Right ventricle myocardium superior (tissue), 1 donor: ENCODE data around the gene DEDD2. TPM values are rescaled to one million over a fixed set of nuclear protein-coding genes. Genes with fewer than 3 reads are reported as not detected.
A peak's percentile ranks its signal among the peaks of the same experiment; 100 is the strongest.

Experiments
- ATAC-seq: fragments of 200-7000 bp; cut with Tn5 transposase; one replicate; pipeline ENCODE4 v1.9.1; 2020; ENCODE audit warnings: mild to moderate bottlenecking; ENCODE audit not compliant: poor library complexity
- DNase-seq: peaks from one replicate; pipeline ENCODE4 v3.0.0-alpha.2; 2020
- intact Hi-C: fragments of 100-400 bp; cut with DNase I; formaldehyde crosslinking; loops from one replicate; pipeline ENCODE4 v1.11.2; 2022
- total RNA-seq: library from RNA; stranded (reverse); fragmentation: NEBNext Ultra II Directional; extraction: Animal tissue kit (Norgen Biotek cat#: 25700); gene quantifications from one replicate; pipeline ENCODE4 v1.2.1, GENCODE V29; 2021
- donor health status: DM: no; HTN: yes; CAD: no; lungs with severe emphysema.

The DEDD2 gene
- total RNA-seq, 1 donor from 2014 or later = 14.8 TPM

DNA sequence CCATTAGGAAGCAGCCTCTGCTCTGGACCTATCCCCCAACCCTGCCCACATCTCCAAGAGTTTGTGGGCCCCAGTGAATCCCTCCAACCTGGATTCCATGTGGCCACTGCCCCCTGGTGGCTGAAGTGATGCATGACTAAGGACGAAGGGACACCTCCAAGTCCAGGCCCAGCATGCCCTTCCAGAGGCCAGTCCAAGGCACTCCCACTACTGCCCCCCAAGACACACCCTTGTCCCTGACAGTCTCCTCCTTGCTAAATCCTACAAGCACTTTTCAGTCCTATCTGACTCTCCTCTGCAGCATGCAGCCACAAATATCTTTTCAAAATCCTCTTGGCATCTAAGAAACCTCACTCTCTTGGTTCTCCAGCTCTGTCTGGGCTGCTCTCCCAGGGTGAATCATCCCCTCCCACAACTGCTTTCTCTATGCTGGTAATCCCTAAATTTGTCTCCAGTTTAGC lies 33.0 kb downstream of the DEDD2 start:
- ATAC-seq (peak; percentile 76), DNase-seq (peak; percentile 82)
- intact Hi-C loops = loop anchor here (2.0 kb wide), 1 partner anchor 52 kb away; the partner anchor contains the start of gene POU2F2

DNA sequence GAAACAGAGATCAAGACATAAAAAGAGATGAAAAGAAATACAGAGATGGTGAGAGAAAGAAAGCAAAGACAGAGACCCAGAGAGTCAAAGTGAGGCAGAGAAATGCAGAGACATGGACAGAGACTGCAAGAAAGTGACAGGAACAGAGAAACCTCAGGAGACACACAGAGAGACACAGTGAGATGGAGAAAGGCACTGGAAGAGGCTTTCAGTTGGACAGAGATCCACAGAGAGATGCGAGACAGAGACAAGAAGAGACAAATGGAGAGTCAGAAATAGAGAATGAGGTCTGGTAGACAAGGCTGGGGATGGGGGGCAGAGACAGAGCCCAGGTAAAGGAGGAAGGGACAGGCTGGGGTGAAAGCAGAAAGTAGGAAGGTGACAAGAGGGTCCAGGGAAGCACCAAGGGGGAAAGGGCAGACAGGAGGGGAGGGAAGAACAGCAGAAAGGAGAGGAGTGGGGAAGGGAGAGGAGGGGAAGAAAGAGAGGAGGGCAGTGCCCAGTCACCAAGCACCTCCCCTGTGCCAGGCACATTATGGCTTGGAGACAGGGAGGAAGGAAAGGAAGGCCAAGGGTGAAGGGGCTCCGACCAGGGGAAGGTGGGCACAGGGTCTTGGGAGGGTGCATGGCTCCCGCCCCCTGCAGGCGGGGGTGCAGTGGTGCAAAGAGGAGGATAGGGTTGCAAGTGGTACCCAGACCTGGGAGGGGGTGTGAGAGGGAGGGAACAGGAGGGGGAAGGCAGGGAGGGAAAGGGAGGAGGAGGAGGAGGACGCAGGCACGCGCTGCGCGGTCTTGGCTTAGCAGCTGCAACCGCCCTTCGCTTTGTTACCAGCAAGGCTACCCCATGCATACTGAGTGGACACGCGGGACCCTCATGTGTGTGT lies 38.4 kb downstream of the DEDD2 start:
- no peak for ATAC-seq
- intact Hi-C loops = no loop called here
- DNase-seq = no peak

DNA sequence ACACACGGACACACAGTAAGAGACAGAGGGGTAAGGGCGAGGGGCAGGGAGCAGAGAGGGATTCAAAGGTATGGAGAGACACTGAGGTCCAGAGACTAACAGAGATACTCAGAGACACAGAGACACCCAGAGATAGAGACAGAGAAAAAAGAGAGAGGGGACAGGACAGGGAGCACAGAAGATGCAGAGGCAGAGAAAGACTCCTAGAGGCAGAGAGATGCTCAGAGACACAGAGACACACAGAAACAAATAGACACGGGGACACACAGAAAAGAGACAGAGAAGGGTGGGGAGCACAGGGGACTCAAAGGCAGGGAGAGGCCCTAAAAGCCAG lies 39.8 kb downstream of the DEDD2 start:
- intact Hi-C loops = no loop called here
- ATAC-seq (no peak), DNase-seq (no peak)

DNA sequence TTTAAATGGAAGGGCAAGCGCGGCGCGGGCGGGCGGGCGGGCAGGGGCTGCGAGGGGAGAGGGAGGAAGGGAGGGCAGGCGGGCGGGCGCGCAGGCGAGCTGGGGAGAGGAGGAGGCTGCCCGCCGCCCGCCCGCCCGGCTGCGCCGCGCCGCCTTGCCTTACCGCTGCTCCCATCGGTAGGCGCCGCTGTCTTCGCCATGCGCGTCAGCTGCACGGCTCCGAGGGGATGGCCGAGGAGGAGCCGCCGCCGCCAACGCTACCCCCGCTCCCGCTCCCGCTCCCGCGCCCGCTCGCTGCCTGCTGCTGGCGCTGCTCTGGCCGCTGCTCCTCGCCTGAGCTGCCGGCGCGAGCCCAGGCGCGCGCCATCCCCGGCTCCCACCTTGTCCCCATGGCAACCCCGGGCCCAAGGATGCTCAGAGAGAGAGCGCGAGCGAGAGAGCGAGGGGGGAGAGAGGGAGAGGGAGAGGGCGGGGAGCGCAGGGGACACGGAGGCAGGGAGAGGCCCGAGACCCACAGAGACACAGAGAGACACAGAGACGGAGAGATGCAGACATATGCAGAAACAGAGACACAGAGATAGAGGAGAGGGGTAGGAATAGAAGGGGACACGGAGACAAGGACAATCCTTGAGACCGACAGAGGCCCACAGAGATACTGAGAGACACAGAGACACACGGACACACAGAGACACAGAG lies 40.3 kb downstream of the DEDD2 start:
- intact Hi-C loops = no loop called here
- DNase-seq (peak; percentile 84), ATAC-seq (peak; percentile 98)

DNA sequence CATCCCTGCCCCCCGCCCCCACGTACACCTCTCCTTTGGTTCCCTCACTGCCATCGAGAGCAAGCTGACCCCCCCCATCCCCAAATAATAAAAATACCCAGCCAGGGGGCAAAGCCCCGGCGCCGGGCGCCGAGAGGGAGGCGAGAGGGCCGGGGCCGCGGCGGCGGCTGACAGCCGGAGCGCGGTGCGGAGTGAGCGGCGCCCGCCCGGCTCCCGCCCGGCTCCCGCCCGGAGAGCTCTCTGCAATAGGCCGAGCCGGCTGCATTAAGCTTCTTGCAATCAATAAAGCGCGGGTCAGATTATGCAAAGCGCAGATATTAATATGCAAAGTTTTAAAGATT lies 40.9 kb downstream of the DEDD2 start:
- ATAC-seq (peak; percentile 75), DNase-seq (no peak)
- intact Hi-C loops = no loop called here

DNA sequence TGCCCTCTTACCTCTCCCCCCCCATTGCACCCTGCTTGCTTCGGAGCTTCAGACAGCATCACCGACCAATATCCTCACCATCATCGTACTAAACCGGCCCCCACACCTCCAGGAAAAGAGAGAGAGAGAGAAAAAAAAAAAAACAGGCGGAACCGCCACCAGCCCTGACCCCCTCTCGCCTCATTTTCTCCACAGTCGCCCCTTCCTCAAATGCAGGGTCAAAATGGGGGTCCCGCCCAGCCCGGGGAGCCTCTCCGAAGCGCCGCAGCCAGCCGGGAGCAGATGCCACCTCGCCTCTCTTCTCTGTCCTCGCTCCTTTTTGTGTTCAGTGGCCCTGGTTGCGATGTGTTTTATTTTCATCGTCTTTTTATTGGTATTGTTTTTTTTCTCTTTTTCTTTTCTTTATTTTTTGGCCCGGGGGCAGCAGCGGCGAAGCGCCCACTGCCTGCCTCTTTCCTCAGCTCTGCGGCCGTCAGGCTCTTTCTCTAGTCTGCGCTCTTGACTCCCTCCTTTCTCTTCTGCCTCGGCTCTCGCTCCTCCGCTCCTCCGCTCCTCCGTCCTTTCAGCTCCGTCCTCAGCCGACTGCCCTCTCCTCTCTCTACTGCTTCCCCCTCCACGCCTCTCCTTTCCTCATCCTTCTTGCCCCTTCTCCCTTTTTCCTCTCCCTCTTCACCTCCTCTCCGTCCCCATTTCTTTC lies 41.4 kb downstream of the DEDD2 start:
- DNase-seq (no peak), ATAC-seq (peak; percentile 49)
- intact Hi-C loops = no loop called here

DNA sequence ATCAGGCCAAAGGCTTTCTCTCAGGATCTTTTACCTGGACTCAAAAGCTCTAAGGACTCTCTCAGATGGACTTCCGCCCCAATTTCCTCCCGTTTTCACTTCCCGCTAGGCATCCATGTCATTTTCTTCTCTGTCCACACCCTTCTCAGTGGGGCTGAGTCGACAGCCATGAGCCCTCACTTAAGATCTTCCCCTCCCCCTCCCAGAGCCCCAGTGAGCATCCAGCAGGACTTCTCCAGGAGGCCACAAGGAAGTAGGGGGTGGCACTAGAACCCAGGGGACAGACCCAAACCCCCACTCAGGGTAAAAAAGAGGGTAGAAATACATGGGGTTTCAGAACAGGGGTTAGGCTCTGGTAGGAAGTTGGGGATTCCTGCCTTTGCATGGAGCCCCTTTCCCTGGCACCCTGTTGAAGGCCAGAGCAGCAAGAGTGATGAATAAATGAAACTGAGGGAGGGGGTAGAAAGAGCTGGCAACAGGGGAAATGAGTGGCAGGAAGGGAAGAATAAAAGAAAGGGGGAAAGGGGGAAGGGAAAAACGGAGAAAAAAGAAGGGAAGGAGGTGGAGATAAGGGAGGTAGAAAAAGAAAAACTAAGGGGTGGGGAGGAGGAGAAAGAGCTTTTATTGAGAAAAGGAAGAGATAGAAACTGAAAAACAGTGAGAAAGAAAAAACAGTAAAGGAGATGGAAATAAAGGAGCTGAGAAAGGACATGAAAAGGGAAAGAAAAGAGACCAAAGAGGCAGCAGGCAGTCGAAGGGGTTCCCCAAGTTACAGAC lies 42.3 kb downstream of the DEDD2 start:
- no peak for DNase-seq
- no peak for ATAC-seq
- intact Hi-C loops = no loop called here

DNA sequence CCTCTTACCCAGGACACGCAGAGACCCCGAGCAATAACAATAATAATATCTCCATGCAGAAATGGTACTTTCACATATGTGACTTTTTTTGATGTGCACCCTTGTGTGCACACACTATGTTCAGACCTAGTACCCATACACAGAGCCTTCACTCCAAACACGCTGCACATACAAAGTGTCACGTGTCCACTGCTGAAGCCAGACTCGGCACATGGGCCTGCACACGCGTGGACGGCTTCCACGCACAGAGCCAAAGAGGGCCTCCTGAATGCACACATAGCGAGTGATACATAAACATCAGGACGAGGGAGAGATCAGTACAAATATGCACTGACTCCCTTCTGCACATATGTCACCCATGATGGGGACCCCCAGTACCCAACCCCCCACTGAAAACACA lies 43.3 kb downstream of the DEDD2 start:
- no peak for ATAC-seq
- DNase-seq = no peak
- intact Hi-C loops = no loop called here

DNA sequence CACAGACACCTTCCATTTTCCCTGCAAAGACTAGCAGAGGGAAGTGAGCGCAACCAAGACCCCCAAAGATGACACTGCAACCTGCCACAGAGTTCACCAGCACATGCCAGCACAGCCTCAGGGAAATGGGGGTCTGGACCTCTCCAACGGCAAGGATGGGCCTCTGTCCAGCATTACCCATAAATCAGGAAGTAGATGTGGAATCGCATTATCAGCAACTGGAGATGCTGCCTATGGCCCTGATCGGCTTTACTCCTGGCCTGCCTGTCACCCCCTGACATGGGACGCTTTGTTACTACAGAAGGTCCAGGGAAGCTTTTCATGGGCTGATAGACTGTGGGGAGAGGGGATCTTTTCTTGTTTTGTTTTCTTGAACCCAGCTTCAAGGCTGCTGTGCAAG lies 43.8 kb downstream of the DEDD2 start:
- no peak for DNase-seq
- no peak for ATAC-seq
- intact Hi-C loops = no loop called here

DNA sequence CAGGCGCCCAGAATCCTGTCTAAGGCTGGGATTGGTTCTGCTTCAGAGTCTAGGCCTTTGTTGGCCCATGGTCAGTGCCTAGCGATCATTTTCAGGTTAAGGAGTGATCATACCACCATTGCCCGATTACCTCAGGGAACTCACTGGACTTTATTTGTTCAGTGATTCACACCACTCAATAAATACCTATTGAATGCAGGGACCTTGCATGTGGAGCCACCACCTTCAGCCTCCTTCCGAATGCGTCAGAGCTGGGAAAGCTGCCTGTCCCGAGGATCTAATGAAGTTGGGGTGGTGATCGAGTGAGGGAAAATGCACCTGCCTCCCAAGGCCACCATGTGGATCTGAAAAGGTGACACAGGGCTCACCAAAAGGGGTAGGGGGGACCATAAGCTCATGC lies 45.2 kb downstream of the DEDD2 start:
- ATAC-seq = no peak
- intact Hi-C loops = no loop called here

DNA sequence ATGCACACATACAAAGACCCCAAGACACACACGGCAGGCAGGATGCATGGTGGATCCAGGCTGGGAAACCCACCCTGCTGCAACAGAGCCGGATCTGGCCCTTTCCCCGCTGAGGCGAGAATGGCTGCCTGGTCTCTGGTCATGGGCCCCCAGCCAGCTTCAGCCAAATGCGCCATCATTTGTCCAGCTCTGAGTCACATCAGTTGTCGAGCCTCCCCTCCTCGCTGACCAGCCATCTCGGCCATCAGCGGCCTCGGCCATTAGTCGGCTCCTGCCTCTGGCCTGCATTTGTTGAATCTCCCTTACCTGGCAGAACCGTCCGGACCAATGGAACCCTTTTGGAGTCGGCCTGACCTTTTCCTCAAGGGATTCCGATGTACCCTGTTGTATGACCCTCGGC lies 46.8 kb downstream of the DEDD2 start:
- no peak for DNase-seq
- intact Hi-C loops = no loop called here
- no peak for ATAC-seq

More for the DNA sequence above, 45.2 kb downstream of the DEDD2 start:
- no peak for DNase-seq

DNA sequence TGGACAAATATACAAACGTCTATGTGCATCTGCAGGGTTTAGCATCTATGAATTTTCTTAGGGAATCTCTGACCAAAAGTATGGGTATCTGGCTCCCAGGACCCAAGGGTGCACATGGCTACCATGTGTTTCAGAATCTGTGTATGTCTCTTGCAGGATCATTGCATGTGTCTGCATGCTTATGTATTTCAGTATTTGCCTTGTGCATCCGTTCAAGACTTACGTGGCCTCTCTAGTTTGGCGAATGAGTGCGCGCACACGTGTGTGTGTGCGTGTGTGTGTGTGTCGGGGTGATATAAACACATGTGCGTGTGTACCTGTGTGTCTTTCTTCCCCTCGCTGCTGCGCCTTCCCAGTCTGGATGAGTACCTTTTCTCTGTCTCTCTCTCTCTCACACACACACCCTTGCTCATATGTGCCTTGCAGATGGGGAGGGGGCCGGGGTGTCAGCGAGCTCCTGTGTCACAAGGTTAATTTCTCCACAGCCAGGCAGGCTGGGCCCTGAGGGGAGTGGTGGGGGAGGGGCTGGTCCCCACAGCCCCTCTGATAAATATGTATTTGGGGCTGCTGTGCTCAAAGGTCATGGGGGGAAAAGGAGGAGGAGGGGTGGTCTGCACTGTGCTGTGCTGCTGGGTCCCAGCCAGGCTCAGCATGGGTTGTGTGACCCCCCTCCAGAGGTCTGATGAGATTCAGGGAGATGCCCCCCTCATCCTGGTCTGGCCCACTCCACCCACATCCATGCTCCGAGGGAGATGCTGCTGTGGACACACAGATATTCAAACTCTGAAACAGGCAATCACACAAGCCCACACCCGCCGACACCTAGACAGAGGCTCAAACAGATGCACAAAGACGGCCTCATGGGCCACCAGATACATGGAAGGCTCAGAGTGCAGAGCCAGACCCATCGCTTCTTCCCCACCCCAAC lies 47.7 kb downstream of the DEDD2 start:
- intact Hi-C loops = no loop called here
- ATAC-seq (no peak), DNase-seq (no peak)

DNA sequence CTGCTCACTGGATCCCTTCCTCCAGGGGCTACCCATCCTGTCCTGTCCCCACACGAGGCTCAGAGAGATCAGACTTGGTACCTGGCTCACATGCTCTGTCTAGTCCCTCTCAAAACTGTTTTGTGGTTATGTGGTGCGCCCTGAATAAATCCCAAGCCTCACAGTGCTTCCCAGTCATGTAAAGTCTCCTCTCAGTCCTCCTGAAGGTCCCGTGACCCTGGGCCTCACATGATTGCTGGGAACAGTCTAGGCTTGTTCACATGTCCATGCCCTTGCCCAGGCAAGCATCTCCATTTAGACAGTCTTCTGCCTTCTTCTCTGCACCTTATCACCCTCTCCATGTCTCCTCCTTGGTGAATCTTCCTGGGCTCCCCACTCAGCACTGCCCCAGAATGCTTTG lies 49.3 kb downstream of the DEDD2 start:
- no peak for ATAC-seq
- DNase-seq = no peak
- intact Hi-C loops = no loop called here

DNA sequence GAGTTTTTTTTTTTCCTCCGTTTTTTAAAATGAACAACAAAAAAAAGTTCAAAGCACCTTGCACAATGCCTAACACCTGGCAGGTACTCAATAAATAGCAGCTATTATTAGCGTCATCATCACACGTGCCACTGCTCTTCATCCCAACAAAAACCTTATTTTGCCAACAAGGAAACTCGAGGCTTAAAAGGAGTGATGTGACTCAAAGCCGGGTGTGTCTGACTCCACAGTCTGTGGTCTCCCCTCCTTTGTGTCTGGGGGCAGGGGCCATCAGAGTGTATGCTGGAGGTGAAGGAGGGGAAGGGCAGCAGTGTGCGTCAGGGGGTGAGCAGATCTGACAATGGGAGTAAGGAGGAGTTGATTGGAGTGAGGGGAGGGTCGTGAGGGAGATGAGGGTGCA lies 51.2 kb downstream of the DEDD2 start:
- no peak for ATAC-seq
- DNase-seq = no peak
- intact Hi-C loops = no loop called here

DNA sequence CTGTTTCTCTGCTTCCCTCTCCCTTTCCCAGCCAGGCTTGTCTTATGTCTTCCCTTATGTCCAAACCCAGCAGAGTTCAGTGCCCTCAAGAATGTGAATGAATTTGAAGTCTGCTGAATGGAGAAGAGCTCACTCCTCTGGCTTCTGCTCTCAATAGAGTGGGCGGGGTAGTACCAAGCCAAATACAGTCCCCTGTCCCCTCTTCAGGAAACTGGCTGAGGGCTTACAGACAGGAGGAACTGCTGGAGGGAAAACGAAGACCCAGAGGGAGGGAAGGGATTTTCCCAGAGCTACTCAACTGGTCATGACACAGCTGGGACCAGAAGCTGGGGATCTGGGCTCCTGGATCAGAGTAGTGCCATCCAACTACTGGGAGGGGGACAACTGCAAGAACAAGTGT lies 52.3 kb downstream of the DEDD2 start:
- no peak for DNase-seq
- no peak for ATAC-seq
- intact Hi-C loops = no loop called here

DNA sequence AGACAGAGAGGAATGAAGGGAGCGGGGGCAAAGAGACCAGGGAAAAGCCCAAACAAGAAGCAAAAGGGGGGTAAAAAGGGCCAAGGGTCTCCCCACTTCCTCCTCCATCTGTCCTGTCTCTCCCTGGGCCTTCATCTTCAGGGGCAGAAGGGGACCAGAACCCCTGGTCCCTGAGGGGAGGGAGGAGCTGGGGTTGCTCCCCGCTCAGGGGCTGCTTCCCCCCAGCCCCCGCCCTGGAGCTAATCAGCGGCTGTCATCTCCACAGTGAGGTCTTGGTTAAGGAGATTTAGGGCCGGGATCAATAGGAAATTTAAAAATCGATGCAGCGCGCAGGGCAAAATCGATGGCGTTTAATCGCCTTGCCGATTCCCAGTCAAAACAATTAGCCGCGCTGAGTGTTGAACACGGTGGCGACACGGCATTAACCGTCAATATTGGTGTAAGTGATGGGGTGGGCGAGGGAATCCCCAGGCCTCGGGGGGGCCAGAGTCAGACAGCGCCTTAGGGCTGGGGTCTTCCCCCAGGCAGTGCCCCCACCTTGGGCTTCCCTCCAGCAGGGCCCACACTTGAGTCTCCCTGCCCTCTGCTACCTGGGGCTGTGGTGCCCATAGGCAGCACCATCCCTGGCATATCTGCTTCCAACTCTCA lies 55.7 kb downstream of the DEDD2 start:
- intact Hi-C loops = no loop called here
- DNase-seq (no peak), ATAC-seq (no peak)

DNA sequence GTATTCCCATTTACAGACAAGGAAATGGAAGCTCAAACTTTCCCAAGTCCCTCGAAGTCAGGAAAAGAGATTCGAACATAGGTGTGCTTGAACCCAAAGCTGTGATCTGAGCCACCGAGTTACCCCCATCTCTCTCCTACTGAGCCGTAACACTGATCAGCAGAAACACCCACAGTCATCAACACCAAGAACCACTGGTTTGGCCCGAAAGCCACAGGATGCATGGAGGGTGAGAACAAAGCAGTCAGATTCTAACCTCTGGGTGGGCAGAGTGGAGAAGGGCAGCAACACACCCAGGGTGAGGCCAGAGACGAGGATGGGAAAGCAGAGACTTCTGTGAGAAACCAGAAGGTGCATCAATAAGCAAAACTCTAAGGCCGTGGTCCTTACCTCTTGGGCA lies 57.5 kb downstream of the DEDD2 start:
- intact Hi-C loops = no loop called here
- DNase-seq (no peak), ATAC-seq (no peak)

DNA sequence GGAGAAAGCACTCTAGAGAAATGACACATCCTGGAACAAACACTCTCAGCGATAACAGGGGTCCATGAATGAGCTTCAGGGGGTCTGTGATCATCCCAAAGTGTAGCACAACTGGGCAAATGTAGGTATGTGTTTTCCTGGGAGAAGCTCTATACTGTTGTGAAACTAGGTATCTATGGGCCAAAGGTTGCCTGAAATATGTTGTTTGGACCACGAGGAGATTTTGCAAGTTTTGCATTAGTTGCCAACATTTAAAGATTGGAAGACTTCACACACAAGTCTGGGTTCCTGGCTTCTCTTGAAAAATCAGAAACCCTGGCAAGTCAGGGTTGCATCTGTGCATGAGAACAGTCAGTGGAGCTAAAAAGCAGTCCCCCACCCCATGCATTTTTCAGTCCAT lies 58.6 kb downstream of the DEDD2 start:
- DNase-seq (no peak), ATAC-seq (no peak)
- intact Hi-C loops = no loop called here
